Measurements from ENCODE around the gene MBD1.

GRCh38 chr18:50275503-50276036 lies 5.8 kb downstream of the MBD1 start:
- TF ChIP-seq CTCF (IDR thresholded peaks at IDR 0.05) (no peak), POLR2A (IDR thresholded peaks at IDR 0.05) (no peak)

Data from esophagus squamous epithelium (tissue), 4 donors.